Stimulated activated naive CD4-positive, alpha-beta T cell (primary cell): Measurements from ENCODE around the gene MPP1.

ENCODE experiments used
- DNase-seq, 6 experiments: peaks; one replicate each; lab custom pipeline; 2025; lab: John Stamatoyannopoulos, UW

Gene MPP1

DNA sequence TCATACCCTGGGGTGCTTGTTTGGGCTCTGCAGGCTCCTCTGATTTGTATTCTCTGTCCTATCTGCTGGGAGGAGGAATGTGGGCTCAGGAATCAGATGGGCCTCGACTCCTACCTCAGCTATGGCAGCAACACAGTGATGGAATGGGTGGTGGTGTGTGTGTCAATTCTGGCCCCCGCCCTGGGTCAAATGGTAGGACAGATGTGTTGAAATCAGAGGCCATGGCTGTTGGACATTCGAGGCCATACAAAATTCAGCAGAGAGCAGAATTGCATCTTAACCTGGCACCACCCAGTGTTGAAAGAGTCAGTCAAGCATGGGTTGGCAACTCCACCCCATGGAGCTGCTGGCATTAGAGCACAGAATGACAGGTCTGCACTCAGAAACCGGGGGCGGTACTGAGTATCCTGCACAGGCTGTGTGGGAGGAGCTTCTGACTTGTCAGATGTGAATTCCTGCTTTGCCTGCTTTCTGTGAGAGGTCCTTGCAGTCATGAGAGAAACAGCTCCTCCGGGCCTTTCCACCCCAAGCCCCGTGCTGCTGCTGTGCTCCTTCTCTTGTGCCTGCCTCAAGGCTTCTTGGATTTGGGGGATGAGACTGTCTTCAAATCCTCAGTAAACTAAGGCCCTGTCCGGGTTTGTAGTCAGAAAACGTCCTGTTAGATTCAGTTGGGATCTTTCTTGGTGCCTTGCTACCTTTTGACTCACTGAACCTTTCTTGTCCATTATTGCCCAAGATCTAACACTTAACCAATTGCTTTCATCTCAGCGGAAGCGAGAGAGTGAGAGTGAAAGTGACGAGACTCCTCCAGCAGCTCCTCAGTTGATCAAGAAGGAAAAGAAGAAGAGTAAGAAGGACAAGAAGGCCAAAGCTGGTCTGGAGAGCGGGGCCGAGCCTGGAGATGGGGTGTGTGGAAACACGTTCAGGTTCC, 29.6 kb downstream of the MPP1 start:
- DNase-seq, result no peak

DNA sequence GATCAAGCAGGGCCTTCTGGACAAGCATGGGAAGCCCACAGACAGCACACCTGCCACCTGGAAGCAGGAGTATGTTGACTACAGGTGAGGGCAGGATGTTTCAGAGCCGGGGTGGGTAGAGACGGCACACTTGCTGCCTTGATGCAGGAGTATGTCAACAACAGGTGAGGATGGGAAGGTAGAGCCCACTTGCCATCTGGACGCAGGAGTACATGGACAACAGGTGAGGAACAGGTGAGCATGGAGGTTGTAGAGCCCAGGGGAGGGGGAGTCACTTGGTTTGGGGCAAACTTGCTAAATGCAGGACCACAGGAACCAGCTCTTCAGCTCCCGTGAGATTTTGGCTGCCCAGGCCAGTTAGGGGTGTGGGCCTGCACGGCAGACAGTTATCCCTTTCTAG, 30.7 kb downstream of the MPP1 start:
- DNase-seq, result no peak

DNA sequence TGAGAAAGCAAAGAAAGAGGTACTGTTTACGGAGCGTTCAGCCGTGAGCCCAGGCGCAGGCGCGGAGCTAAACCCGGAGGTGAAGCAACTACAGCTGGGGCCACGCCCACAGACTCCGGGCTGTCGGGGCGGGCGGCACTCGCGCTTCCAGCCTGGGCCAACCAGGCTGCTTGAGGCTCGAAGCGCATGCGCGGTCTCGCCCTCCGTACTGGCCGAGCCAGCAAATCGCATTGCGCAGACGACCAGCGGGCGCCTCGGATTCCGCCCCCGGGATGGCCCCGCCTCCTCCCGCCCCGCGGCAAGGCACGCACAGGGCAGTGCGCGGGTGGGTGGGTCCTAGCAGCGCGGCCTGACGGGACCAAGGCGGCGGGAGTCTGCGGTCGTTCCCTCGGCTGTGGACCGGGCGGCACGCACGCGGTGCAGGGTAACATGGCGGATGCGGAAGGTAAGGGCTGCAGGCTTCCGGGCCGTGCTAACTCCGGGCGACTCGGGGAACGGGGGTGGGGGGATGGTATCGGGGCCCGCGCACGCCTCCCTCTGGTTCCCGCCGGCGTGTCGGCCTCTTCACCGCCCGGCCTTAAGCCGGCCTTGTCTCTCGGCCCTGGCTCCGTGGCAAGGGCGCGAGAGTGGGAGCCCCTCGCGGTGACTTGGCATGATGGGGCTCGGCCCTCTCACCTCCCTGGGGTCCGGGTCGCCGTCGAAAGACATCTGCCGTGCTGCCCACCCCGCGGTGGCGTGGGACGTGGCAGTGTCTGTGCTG, 42.6 kb downstream of the MPP1 start, which contains the start of gene DKC1:
DKC1 (plus strand) TSS at position 328 of the 760 bp plus-strand sequence; CDS start at position 430, 102 bp downstream.
- peak; percentile 86 to 94 (median 91) for DNase-seq

GRCh38 chrX:154761977-154762536, 43.2 kb downstream of the MPP1 start:
- peak in 4 of 6 experiments; percentile 17 to 66 (median 52) for DNase-seq

- DNase-seq, result no peak
These were observed 46.6 kb downstream of the MPP1 start for GRCh38 chrX:154758696-154759095.

DNA sequence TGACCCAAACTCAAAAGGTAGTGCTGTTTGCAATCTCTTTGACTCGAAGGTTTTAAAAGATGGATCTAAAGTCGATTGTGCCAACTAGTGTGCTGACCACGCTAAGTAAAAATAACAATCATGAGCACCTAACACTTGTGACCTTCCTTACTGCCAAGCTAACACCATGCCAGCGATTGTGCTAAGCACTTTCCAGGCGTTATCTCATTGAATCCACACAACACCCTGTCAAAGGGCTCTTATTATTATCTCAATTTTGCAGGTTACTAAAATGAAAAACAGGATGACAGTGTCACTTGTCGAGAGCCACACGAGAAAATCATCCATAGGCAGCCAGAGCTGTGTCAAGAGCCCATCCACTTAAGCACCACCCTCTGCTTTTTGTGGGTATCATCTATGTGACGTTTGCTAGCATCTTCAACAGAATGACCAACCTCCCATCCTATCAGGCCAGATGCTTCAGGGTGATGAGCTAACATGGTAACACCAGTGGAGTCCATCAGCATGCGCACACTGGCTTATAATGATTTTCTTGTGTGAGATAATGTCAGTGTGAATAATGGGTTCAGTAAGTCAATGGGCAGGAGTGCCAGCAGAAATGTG, 53.5 kb downstream of the MPP1 start:
- DNase-seq, result no peak

GRCh38 chrX:154751203-154751668, 54.0 kb downstream of the MPP1 start:
- DNase-seq, result peak in 3 of 6 experiments; percentile 14 to 48 (median 14)

DNA sequence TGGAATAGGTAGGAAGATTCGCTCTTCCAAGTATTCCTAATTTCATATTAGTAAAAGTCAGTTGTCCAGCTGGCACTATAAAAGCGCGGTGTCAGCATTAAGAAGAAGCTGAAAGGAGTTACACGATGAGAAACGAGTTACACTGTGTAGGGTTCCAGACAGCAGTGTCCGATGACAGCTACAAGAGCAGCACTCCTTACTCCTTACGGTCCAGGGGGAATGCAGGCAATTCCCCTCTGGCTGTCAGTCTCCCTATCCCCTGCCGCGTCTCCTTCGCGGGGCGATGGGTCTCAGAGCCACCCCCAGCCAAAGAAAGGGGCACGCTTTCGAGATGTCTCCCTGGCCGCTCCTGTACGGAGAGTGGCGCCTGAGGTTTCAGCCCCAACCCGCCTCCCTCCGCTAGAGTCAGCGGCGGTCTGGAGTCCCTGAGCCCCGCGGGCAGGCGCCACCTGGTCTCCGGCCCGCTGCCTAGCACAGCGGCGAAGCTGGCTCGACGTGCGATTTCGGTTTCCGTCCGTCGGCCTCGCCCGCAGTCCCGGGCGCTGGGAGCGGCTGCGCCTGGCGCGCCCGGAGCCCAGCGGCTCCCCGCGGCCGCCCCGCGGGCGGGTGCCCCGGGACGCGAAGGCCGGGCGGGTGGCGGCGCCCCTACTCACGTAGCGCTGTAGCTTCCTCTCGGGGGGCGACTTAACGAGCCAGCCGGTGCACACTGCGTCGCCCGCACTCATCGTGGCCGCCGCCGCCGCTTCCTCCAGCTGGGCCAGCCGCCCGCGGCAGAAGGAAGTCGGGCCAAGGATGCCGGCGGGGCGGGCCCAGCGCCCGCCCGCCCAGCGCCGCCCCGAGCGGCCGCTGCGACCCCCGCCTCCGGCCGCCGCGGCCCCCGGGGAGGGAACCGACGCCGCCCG, 54.7 kb downstream of the MPP1 start, which contains the start of gene GAB3:
GAB3 (minus strand) TSS at position 777 of the 902 bp plus-strand sequence; CDS start at position 725, 52 bp downstream.
- DNase-seq, result peak in 5 of 6 experiments; percentile 31 to 48 (median 40)

DNA sequence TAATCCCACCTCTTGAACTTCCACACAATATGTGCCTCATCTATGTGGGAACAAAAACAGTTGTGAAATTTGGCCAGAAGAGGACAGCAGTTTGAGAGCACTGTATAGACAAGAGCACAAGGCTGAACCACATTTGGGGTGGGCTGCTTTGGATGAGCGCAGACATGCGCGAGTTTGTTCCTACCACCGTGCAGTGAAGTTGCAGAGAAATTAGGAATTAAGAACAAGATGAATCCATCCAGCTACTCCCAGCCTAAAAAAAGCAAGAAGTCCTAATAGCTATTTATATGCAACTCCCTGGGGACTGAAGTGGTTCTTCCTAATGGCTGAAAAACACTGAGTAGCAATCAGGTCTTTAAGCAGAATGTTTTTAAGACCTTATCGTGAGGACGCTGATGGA, 55.4 kb downstream of the MPP1 start:
- no peak for DNase-seq

DNA sequence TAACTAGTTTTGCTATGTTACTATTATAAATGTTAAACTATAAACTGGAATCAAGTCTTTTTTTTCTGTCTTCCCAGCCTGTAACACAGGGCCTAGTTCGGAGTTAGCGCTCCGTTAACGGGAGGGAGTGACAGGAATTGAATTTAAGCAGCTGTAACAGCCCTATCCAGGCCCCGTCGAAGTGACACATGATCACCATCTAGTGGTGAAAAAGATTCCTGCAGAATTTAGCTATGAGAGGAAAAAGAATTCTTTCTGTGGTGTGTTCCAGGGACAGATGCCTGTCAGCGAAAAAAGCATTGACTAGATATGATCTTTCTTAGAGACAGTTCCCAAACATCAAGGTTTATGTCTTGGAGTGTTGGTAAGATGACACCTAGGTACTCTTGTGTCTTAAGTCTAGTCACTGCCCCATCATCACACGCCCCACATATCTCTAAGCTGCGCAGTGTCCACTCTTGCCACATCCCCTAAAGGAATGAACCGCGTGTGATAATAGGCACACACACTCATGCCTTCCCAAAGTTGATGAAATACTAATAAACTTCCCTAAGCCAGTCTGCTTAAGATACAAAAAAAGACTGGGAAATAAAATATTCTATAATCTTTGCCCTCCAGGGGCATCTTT, 56.5 kb downstream of the MPP1 start:
- DNase-seq, result peak in 5 of 6 experiments; percentile 24 to 68 (median 29)

- no peak for DNase-seq
These were observed 62.7 kb downstream of the MPP1 start for GRCh38 chrX:154742613-154743012.

- no peak for DNase-seq
These were observed 65.3 kb downstream of the MPP1 start for GRCh38 chrX:154739952-154740465.

GRCh38 chrX:154738011-154738738, 67.1 kb downstream of the MPP1 start:
- DNase-seq, result no peak

GRCh38 chrX:154737136-154737535, 68.1 kb downstream of the MPP1 start:
- no peak for DNase-seq

- DNase-seq, result no peak
These were observed 69.4 kb downstream of the MPP1 start for GRCh38 chrX:154735695-154736393.

- DNase-seq, result peak in 2 of 6 experiments; percentile 6 to 10
These were observed 71.1 kb downstream of the MPP1 start for GRCh38 chrX:154734061-154734781.

DNA sequence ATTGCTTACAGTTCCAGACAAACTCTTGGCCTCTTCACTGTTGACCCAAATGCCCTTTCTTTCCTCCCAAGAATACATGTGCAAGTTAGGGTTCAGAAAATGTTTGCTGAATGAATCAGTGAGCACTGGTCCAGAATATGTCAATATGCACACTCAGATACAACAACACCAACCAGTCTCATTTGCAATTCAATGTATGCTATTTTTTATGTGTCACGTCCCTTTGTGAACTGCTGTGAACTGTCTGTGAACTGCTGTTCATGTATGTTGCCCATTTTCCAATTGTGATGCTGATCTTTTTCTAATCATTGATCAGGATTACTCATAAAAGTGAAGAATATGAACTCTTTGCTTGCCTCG, 72.2 kb downstream of the MPP1 start:
- DNase-seq, result no peak
